Cardiac muscle cell (in vitro differentiated cells and primary cell): ENCODE measurements around the gene PNMT. TPM values are rescaled to one million over a fixed set of nuclear protein-coding genes. Genes with fewer than 3 reads are reported as not detected.

Source experiments
- DNase-seq, 2 donors: peaks; one replicate each; pipeline versions ENCODE4 v3.0.0 to v3.0.0-alpha.2; 2010 to 2017; ENCODE audit warnings: low read depth in 1 of 2, low spot score in 1 of 2
- H3K27ac ChIP-seq: fragments of 200-600 bp; sonication (generic); 2 replicates; pipeline ENCODE4 v1.5.1; 2016
- H3K27me3 ChIP-seq: fragments of 200-600 bp; sonication (generic); 2 replicates; pipeline ENCODE4 v1.6.0; 2016; ENCODE audit warnings: control low read depth
- H3K36me3 ChIP-seq: fragments of 200-600 bp; sonication (generic); 2 replicates; pipeline ENCODE4 v1.5.1; 2016; ENCODE audit warnings: control low read depth
- H3K4me1 ChIP-seq: fragments of 200-600 bp; sonication (generic); 2 replicates; pipeline ENCODE4 v1.8.1; 2017; ENCODE audit warnings: low read depth, mild to moderate bottlenecking, mixed run types
- H3K4me3 ChIP-seq: fragments of 200-600 bp; sonication (generic); 2 replicates; pipeline ENCODE4 v1.5.1; 2016; ENCODE audit warnings: mild to moderate bottlenecking
- H3K9me3 ChIP-seq: fragments of 200-600 bp; sonication (generic); 2 replicates; pipeline ENCODE4 v1.5.1; 2017; ENCODE audit warnings: low read depth, mild to moderate bottlenecking, control low read depth
- CTCF ChIP-seq: IDR thresholded peaks from 2 replicates; pipeline ENCODE4 v1.5.1; 2012; ENCODE audit warnings: low read depth, mild to moderate bottlenecking, low read length
- polyA plus RNA-seq: library from polyadenylated mRNA; unstranded; fragments of >200 nt; fragmentation: Nextera tagmentation; extraction: Ambion mirVana; gene quantifications from 2 replicates; pipeline ENCODE4 v1.2.1, GENCODE V29; 2016
- total RNA-seq: library from RNA; depleted of rRNA; stranded (reverse); fragments of >200 nt; gene quantifications from 2 replicates; pipeline ENCODE4 v1.2.3, GENCODE V29; 2016

Gene PNMT
- total and polyA plus RNA-seq, 2 experiments from 2014 or later, result 14.7 to 27.2 TPM

- Histone ChIP-seq H3K36me3 (peaks cover 92% of the 10 kb centered on the region), H3K4me3 (no peak overlapping the region), H3K27ac (no peak overlapping the region), H3K4me1 (no peaks in the 10 kb centered on the region), H3K27me3 (no peaks in the 10 kb centered on the region), H3K9me3 (no peaks in the 10 kb centered on the region)
- TF ChIP-seq CTCF, result no peak
- no peak for DNase-seq
Observed at GRCh38 chr17:39711851-39712250, 43.6 kb downstream of the PNMT start.

GRCh38 chr17:39714234-39714633, 46.0 kb downstream of the PNMT start:
- no peak for DNase-seq
- TF ChIP-seq CTCF, result no peak
- H3K9me3 ChIP-seq, result no peaks in the 10 kb centered on the region
- H3K4me1 ChIP-seq, result no peaks in the 10 kb centered on the region
- H3K4me3 ChIP-seq, result no peak overlapping the region
- no peaks in the 10 kb centered on the region for H3K27me3 ChIP-seq
- peaks cover 90% of the 10 kb centered on the region for H3K36me3 ChIP-seq
- H3K27ac ChIP-seq, result no peak overlapping the region

- DNase-seq, result no peak
- Histone ChIP-seq H3K27me3 (no peaks in the 10 kb centered on the region), H3K4me3 (no peak overlapping the region), H3K27ac (no peak overlapping the region), H3K4me1 (no peaks in the 10 kb centered on the region), H3K9me3 (no peaks in the 10 kb centered on the region), H3K36me3 (peaks cover 82% of the 10 kb centered on the region)
- TF ChIP-seq CTCF, result no peak
Observed at GRCh38 chr17:39715375-39716072, 47.3 kb downstream of the PNMT start.

GRCh38 chr17:39716073-39716818, 48.0 kb downstream of the PNMT start:
- Histone ChIP-seq H3K36me3 (peaks cover 75% of the 10 kb centered on the region), H3K9me3 (no peaks in the 10 kb centered on the region), H3K4me3 (no peak overlapping the region), H3K27me3 (no peaks in the 10 kb centered on the region), H3K4me1 (no peaks in the 10 kb centered on the region), H3K27ac (no peak overlapping the region)
- TF ChIP-seq CTCF, result no peak
- DNase-seq, result no peak

GRCh38 chr17:39716879-39717536, 48.8 kb downstream of the PNMT start:
- no peaks in the 10 kb centered on the region for H3K4me1 ChIP-seq
- H3K36me3 ChIP-seq, result peaks cover 75% of the 10 kb centered on the region
- H3K27ac ChIP-seq, result no peak overlapping the region
- TF ChIP-seq CTCF, result no peak
- no peaks in the 10 kb centered on the region for H3K9me3 ChIP-seq
- H3K4me3 ChIP-seq, result no peak overlapping the region
- no peaks in the 10 kb centered on the region for H3K27me3 ChIP-seq
- DNase-seq, result no peak
